Breast epithelium (tissue), 3 donors: ENCODE measurements around the gene RNF130.

Experiments used
- CTCF ChIP-seq, 3 donors: fragments of 450-650 bp; IDR thresholded peaks; one replicate each; pipeline ENCODE4 v1.5.1; 2016 to 2017; ENCODE audit warnings: antibody characterized with exemption in 3 of 3, mild to moderate bottlenecking in 3 of 3, moderate library complexity in 3 of 3
- POLR2A ChIP-seq: fragments of 450-650 bp; IDR thresholded peaks from one replicate; pipeline ENCODE4 v1.6.1; 2016; ENCODE audit warnings: antibody characterized with exemption, mild to moderate bottlenecking, moderate library complexity
- POLR2AphosphoS5 ChIP-seq, 3 donors: sonication (generic); formaldehyde crosslinking; IDR thresholded peaks; one replicate each; pipeline ENCODE4 v1.6.1; 2017; ENCODE audit warnings: antibody characterized with exemption in 3 of 3

- TF ChIP-seq POLR2A (no peak), CTCF (IDR thresholded peaks at IDR 0.05) (no peak), POLR2AphosphoS5 (IDR thresholded peaks at IDR 0.05) (no peak)
Measured at GRCh38 chr5:180119903-180120236, 48.3 kb upstream of the RNF130 start.
